Measurements from ENCODE around the gene IL31.
"Not testable (repeated sequence)": the region's sequence is repeated elsewhere in the genome, so short reads cannot be mapped to it uniquely, and the experiment has no call there.

The IL31 gene

DNA sequence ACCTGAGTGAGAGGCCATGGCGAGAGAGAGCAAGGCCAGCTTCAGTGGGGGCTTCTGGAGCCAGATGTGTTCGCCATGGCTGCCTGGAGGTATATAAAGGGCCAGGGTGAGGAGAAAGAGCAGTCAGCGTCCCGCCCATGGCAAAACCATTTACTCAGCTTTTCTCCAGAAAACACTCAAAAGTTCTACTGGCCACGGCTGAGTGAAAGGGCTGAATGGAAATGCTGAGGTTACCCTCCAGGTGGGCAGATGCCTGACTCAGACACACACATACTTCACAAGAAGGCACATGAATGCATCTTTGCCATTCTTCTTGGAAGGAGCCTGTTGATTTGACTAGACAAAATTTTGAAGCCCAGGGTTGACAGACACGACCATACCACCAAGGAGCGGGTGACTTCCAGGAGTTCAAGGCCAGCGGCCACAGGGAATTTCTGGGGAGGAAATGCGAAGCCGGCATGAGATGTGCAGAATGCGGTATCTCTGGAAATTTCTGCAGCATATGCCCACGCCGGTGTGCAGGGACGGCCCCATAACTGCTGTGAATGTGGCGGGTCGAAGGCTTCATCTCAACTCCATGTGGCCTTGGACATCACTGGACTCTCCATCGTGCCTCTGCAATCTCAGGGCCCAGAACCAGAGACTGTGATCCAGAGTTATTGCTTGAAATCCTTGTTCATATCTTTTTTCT, at the start of gene IL31:
TSS of gene IL31 (minus strand) at position 67 of the 691 bp plus-strand sequence. CDS start at position 18, 49 bp downstream.
- DNase-seq (ENCODE audit: low spot score), result no peak

DNA sequence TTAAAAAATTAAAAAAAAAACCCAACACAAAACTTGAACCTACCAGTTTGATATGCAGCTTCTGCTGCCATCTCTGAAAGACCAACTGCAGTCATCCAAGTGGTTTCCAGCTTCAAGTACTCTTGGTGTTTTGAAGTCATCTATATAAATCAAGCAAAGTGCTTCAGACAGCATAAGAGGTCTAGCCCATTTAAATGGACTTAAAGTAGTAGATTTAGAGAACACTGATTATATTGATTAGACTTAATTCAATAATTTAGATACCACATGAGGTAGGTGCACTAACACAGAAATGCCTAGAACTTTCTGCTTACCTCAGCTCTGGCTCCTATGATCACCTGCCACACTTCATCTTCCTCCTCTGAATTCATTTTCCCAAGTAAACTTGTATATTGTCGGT, 42.4 kb upstream of the IL31 start:
- no peak for DNase-seq (ENCODE audit: low spot score)

DNA sequence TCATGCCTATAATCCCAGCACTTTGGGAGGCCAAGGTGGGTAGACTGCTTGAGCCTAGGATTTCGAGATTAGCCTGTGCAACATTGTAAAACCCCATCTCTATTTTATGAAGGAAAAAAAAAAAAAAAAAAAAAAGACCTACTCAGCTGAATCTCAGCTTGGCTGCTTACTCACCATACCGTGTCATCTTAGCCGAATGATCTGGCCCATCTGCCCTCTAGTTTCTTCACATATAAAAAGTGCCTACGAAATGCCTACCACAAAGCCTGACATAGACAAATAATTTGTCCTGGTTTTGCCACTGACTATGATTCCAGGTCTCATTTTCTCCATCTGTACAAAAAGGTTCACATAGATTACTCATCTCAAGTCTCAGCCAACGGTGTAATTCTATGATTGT, 41.8 kb upstream of the IL31 start:
- no peak for DNase-seq (ENCODE audit: low spot score)

DNA sequence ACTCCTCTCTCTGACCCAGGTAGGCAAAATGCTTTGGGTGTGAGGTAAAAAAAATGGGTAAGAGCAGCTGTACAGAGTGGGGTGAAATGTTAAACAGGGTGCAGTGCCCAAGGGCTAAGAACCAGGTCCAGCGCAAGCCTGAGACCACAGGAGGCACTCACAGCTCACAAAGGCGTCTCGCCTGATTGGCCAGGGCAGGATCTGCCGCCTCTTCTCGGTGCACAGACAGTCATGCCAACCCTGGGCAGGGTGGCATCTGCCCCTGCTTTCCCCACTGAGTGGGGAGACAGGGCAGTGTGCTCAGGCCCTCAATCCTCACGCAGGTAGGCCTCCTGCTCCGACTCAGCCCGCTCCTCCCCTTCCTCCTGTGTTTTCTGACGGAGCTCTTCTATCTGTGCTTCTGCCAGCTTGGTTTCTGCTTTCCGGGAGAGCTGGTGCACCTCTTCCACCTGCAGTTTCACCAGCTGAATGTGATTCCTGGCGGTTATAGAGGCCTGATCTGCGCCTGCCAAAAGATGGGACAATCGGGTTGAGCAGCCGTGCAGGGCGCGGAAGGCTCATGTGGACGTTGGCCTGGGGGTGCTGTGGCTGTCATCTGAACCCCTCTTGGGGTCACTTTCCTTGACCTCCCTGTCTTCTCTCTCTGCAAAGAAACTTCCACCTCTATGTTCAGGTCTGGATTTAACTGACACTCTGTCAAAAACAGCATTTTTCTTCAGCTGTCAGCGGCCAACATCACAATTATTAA, 34.2 kb upstream of the IL31 start:
- no peak for DNase-seq (ENCODE audit: low spot score)

DNA sequence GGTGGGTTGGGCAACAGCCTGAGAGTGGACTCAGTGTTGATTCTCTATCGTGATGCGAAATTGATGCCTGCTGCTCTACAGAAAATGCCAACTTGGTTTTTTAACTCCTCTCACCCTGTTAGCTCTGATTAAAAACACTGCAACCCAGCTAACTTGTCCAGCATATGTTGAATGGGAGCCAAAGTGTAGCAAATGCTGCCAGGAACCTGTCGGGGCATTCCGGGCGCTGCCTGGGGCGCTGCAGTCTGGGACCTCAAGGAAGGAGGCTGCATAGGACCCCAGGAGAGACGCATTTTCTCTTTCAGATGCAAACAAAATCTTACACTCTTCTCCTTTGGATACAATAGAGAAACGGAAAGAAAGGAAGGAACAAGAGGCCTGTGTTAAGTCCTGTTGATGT, 33.4 kb upstream of the IL31 start:
- DNase-seq (ENCODE audit: low spot score), result no peak

DNA sequence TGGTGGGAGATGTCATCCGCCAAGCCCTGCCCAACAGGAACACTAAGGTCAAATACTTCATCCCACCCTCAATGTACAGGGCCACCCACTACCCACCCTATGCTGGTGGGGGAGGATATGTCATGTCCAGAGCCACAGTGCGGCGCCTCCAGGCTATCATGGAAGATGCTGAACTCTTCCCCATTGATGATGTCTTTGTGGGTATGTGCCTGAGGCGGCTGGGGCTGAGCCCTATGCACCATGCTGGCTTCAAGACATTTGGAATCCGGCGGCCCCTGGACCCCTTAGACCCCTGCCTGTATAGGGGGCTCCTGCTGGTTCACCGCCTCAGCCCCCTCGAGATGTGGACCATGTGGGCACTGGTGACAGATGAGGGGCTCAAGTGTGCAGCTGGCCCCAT, 33.0 kb upstream of the IL31 start:
- no peak for DNase-seq (ENCODE audit: low spot score)

DNA sequence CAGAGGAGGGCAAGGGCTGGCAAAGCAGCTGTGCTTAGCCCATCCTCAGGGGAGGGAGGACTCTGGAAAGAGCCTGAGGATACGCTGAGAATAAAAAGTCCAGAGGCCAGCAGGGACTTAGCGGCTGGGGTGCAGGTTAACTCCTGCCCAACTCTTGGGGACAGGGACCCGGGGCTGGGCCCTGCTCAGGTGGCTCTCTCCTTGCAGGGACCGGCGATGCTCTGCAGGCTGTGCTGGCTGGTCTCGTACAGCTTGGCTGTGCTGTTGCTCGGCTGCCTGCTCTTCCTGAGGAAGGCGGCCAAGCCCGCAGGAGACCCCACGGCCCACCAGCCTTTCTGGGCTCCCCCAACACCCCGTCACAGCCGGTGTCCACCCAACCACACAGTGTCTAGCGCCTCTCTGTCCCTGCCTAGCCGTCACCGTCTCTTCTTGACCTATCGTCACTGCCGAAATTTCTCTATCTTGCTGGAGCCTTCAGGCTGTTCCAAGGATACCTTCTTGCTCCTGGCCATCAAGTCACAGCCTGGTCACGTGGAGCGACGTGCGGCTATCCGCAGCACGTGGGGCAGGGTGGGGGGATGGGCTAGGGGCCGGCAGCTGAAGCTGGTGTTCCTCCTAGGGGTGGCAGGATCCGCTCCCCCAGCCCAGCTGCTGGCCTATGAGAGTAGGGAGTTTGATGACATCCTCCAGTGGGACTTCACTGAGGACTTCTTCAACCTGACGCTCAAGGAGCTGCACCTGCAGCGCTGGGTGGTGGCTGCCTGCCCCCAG, 32.3 kb upstream of the IL31 start:
- DNase-seq (ENCODE audit: low spot score), result no peak

DNA sequence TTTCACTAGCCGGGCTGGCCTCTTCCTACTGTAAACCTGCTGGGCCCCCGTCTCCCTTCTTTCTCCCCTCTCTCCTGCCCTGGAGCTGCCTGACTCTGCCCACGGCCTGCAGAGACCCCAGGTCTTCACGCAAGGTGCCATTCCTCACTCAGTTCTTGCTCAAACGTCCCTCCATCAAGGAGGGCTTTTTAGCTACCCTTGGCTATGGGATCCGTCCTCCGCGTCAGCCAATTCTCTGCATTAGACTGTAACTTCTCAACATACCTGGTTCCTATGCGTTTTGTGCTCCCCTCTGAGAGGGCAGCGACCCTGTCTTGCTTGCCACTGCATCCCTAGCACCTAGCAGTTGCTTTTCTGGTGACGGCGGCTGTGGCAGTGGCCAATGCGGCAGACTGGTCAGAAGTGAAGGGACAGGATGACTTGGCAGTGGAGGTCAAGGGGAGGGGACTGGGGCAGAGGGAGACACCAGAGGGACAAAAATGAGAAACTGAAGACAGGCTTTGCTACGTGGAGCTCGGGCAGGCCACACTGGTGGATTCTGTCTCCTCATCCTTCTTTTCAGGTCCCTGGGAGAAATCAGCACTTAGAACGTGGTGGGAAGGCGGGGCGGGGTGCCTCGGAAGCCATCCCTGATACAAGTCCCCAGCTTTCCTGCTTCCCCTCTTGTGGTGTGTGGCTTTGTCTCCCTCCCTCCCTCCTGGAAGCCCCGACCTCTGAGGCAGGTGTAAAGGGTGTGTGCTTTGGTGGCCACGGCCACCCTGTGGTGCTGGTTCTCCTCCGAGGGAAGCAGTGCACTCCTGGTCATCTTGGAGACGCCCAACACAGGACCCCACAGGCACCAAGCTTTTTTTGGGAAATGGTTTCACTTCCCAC, 31.3 kb upstream of the IL31 start:
- no peak for DNase-seq (ENCODE audit: low spot score)

DNA sequence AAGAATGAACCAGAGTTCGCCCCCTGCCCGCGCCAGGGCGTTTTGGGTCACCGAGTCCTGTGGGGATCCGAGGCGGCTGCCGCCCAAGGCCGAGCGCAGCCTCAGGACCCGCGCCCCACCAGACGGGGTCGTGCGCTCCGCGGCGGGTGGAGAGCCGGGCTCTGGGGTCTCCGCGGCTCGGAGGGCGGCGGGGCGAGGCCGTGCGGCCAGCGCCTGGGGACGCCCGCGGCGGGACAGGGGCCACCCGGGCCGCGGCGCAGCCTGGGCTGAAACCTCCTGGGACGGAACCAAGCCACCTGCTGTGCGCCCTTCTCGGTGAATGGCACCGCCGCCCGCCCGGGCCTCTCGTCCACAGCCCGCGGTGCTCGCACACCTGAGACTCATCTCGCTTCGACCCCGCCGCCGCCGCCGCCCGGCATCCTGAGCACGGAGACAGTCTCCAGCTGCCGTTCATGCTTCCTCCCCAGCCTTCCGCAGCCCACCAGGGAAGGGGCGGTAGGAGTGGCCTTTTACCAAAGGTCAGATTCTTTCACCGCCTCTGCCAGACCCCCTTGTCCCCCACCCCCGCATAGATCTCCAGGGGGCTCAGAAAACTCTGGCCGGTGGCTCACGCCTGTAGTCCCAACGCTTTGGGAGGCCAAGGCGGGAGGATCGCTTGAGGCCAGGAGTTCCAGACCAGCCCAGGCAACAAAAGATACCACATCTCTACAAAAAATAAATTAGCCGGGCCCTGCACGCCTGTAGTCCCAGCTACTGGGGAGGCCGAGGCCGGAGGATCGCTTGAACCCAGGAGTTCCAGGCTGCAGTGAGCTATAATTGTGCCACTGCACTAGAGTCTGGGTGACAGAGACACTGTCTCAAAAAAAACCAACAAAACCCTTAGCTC, 30.4 kb upstream of the IL31 start:
- no peak for DNase-seq (ENCODE audit: low spot score)

DNA sequence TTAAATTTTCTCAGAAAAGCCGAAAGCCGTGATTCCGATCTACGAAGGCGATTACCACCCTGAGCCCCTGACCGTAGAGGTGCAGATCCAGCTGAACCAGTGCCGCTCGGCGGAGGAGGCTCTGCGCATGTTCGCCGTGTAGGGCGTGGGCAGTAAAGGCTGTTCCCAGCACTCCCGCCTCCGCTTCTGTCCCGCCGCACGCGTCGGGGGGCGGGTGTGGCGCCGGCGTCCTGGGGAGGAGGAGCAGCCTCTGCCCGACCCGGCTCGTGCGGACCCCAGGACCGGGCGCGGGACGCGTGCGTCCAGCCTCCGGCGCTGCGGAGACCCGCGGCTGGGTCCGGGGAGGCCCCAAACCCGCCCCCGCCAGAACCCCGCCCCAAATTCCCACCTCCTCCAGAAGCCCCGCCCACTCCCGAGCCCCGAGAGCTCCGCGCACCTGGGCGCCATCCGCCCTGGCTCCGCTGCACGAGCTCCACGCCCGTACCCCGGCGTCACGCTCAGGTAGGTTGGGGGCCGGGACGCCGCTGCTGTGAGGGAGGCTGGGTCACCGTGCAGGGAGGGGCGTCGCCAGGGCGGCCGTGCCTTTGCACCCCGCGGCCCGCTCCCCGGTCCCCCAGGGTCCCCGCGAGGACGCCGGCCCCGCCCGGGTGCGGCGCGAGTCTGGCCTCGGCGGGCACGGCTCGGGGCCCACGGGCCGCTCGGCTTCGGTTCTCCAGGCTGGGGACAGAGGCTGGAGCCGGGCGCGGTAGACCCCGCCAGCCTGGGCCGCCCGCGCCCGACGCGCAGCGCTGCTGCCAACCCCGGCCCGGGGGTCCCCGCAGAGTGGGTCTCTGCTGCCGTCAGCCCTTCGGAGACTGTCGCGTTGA, 29.5 kb upstream of the IL31 start, which contains the start of gene B3GNT4:
TSS of gene B3GNT4 (plus strand) at position 409 of the 866 bp plus-strand sequence. CDS start 910 bp downstream, outside the sequence.
- no peak for DNase-seq (ENCODE audit: low spot score)

DNA sequence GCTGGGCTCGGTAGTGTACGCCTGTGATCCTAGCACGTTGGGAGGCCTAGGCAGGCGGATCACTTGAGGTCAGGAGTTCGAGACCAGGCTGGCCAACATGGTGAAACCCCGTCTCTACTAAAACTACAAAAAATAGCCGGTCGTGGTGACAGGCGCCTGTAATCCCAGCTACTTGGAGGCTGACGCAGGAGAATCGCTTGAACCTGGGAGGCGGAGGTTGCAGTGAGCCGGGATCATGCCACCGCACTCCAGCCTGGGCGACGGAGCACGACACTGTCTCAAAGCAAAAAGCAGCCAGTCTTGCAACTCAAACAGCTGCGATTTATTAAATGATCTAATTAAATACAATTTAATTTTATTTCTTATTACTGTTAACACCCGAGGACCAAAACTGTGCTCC, 28.8 kb upstream of the IL31 start:
- DNase-seq (ENCODE audit: low spot score), result not testable (repeated sequence)

DNA sequence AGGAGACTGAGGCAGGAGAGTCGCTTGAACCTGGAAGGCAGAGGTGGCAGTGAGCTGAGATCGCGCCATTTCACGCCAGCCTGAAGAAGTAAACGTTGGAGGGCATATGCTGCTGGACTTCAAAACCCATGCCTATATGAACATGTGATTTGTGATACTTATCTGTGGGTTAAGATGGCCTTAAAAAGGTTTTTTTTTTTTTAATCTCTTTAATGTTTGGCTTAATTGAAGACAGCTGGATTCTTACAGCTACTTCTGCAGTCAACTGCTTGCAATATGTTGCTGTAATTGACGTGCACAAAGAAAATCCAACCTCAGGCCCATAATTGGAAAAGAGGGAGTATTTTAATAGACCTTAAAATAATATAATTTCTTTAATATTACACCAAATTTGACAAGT, 28.0 kb upstream of the IL31 start:
- DNase-seq (ENCODE audit: low spot score), result no peak

DNA sequence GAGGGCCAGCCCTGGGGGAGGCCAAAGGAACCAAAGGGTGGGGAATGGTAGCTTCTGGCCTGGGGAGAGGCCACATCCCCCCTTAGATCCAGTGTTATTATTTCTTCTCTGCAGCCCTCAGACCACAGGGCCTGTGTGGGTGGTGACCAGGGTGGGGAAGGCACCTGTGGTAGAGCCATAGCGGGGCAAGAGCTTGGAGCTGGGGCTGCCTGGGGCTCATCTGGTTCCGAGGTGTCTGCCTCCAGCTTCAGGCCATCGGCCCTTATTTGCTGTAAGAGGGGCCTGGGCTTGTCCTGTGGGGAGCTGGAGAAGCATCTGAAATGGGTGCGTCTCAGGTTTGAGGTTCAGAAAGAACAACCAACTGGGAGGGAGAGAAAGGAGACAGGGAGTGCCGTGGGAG, 27.4 kb upstream of the IL31 start:
- DNase-seq (ENCODE audit: low spot score), result no peak

DNA sequence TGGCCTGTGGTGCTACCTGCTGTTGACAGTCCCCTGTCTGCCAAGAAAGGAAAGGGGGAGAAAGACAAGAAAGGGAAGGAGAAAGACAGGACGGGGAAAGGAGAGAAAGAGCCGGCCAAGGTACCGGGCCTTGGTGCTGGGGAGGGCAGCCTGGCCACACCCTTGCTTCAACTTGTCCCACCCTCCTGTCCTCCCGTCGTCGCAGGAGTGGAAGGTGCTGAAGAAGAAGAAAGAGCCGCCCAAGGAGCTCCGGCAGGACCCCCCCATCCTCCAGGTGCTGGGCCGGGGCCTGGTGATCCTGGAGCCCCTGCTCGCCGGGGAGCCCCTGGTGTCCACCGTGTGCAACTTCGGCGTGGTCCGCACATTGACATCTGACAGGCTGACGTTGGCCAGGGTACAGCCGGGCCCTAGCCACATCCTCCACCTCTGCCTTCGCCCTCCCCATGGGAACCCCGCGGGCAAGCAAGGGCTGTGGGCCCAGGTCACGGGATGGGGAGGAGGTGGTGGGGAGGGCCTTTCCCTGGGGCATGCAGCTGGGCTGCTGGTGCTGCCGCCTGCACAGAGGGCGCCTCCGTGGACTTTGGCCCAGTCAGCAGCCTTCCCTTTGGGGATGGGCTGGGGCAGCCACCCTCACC, 26.6 kb upstream of the IL31 start:
- no peak for DNase-seq (ENCODE audit: low spot score)

DNA sequence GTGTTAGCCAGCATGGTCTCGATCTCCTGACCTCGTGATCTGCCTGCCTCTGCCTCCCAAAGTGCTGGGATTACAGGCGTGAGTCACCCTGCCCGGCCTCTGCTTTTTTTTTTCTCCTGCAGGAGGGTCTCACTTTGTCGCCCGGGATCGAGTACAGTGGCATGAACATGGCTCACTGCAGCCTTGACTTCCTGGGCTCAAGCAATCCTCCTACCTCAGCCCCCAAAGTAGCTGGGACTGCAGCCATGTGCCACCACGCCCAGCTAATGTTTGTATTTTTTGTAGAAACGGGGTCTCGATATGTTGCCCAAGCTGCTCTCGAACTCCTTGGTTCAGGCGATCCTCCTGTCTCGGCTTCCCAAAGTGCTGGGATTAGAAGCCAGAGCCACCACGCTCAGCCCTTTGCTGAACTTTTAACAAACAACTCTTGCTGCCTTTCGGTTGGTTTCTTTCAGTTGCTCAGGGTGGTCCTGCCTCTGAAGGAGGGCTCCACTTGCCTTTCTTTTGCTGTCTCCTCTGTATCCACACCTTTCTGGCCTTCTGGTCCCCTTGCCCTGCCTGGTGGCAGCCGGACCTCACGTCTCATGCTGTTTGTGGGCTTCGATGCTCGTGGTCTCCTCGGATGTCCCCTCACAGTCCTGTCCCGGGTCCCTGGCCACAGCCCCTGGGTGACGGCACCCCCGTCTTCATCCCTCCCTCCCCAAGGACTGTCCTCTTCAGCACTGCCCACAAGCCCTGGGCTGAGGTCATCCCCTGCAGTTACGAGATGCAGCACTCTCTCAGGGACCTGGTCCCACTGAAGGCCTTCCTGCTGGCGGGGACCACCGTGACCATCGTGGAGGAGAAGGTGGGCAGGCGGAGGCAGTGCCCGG, 25.7 kb upstream of the IL31 start:
- DNase-seq (ENCODE audit: low spot score), result no peak

DNA sequence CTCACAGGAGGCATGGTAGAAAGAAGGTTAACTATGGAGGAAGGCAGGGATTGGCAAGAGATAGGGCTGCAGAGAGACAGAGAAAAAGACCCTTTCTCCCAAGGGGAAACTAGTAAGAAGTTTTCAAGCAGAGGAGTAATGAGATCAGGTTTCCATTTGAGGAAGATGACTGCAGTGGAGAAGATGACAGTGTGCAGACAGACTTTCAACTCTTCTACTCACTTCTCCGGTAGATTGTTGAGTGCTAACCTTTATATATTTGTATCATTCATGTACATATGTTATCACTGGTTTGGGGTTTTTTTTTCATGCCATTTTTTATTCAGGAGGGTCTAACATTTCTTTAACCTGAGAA, 23.6 kb upstream of the IL31 start:
- no peak for DNase-seq (ENCODE audit: low spot score)

DNA sequence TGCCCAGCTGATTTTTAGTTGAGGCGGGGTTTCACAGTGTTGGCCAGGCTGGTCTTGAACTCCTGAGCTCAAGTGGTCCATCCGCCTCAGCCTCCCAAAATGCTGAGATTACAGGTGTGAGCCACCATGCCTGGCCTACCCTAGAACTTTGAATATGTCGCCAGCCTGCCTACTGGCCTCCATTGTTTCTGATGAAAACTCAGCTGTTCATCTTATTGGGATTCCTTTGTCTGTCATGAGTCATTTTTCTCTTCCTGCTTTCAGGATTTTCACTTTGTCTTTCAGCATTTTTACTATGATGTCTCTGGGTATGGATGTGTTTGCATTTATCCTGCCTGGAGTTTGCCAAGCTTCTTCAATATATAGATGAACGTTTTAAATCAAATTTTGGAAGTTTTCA, 21.4 kb upstream of the IL31 start:
- no peak for DNase-seq (ENCODE audit: low spot score)

DNA sequence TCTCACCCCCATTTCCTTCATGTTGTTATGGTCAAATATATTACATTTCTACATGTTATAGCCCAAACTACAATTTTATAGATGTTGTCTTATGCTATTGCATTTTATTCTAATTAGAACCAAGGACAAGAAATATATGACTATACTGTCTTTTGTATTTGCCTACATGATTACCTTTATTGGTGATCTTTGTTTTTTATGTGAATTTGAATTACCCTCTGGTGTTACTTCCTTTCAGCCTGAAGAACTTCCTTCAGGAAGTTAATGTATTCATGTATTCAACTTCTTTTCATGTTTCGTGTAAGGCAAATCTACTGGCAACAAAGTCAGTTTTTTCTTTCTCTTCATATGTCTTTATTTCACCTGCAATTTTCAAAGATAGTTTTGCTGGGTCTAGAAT, 20.8 kb upstream of the IL31 start:
- no peak for DNase-seq (ENCODE audit: low spot score)

Data from globus pallidus (tissue), 1 donor.